Ovary (tissue), 9 donors: ENCODE measurements around the gene PIGN. TPM values are rescaled to one million over a fixed set of nuclear protein-coding genes. Genes with fewer than 3 reads are reported as not detected.

Source experiments
- DNase-seq, 5 donors: peaks; one replicate each; pipeline ENCODE4 v3.0.0-alpha.2; 2019 to 2020
- H3K27ac ChIP-seq, 2 donors: fragments of 200-600 bp; one replicate each; pipeline versions ENCODE4 v1.5.1 to v1.8.0; 2019 to 2022
- H3K27me3 ChIP-seq: fragments of 200-600 bp; one replicate; pipeline ENCODE4 v1.8.0; 2022
- H3K36me3 ChIP-seq: fragments of 200-600 bp; sonication (generic); one replicate; pipeline ENCODE4 v1.5.1; 2019
- H3K4me1 ChIP-seq: one replicate; pipeline ENCODE4 v1.8.1; 2013; ENCODE audit warnings: mild to moderate bottlenecking, moderate library complexity; ENCODE audit not compliant: insufficient read depth
- H3K4me3 ChIP-seq: fragments of 200-600 bp; sonication (generic); one replicate; pipeline ENCODE4 v1.5.1; 2017
- H3K9me3 ChIP-seq, 2 donors: fragments of 200-600 bp in 1 of 2; sonication (generic) in 1 of 2; one replicate each; pipeline versions ENCODE4 v1.5.1 to v1.8.1; 2013 to 2019; ENCODE audit warnings: mild to moderate bottlenecking in 1 of 2, moderate library complexity in 1 of 2
- CTCF ChIP-seq, 3 donors: fragments of 450-650 bp in 2 of 3; fragments of 200-600 bp in 1 of 3; IDR thresholded peaks; one replicate each; pipeline versions ENCODE4 v1.5.1 to v1.8.0; 2016 to 2022; ENCODE audit warnings: antibody characterized with exemption in 3 of 3, mild to moderate bottlenecking in 1 of 3
- EP300 ChIP-seq: sonication (generic); formaldehyde crosslinking; IDR thresholded peaks from one replicate; pipeline ENCODE4 v1.6.1; 2017; ENCODE audit warnings: antibody characterized with exemption
- POLR2A ChIP-seq: fragments of 450-650 bp; IDR thresholded peaks from one replicate; pipeline ENCODE4 v1.6.1; 2017; ENCODE audit warnings: antibody characterized with exemption, mild to moderate bottlenecking, moderate library complexity
- WGBS, 3 donors: extraction: QIAGEN DNeasy Blood & Tissue Kit in 1 of 3; methylation state at CpG; one replicate each; pipeline versions ENCODE4 v1.1.5 to v1.1.7; 2013 to 2017; 5-methylcytosine and 5-hydroxymethylcytosine counted together
- intact Hi-C, 4 donors: fragments of 100-400 bp; cut with DNase I; formaldehyde crosslinking; loops; one replicate each; pipeline versions ENCODE4 v1.11.0 to v1.15.1; 2022 to 2023
- polyA plus RNA-seq, 2 donors: library from polyadenylated mRNA; stranded (reverse); fragments of 200-250 nt in 1 of 2; fragments of 350-450 nt in 1 of 2; fragmentation: Illumina TruSeq in 1 of 2; extraction: RNeasy Lipid Tissue Mini Kit (QIAGEN cat#74804) in 1 of 2; gene quantifications; one replicate each; pipeline ENCODE4 v1.2.3, GENCODE V29; 2013 to 2014
- total RNA-seq, 7 donors: library from RNA; depleted of rRNA in 2 of 7; stranded (reverse); fragments of >200 nt in 2 of 7; fragmentation: NEBNext Ultra II Directional in 3 of 7; extraction: Animal tissue kit (Norgen Biotek cat#: 25700) in 3 of 7; gene quantifications; one replicate each; pipeline versions ENCODE4 v1.1.0 to v1.2.4, GENCODE V29; 2016 to 2023
- donor health status: DM: no; HTN: no; CAD: no; lungs with moderate emphysema.
- donor health status: DM: no; HTN: no; CAD: no.
- donor health status: Bipolar disorder and iron deficiency.
- donor health status: DM: yes; HTN: yes; CAD: no.
- donor health status: DM: no; HTN: no; CAD: no.
- donor health status: DM: yes; HTN: yes; CAD: no.

Gene PIGN
- total and polyA plus RNA-seq, 9 donors = 8.0 to 29.1 (median 25.6) TPM

GRCh38 chr18:62152844-62153243 lies 34.0 kb downstream of the PIGN start:
- WGBS, 3 donors = 93 to 94% (median 93%) methylated on average over 1 of the region's 1 CpG

GRCh38 chr18:62151068-62151771 lies 35.6 kb downstream of the PIGN start:
- no peak overlapping the region for H3K4me3 ChIP-seq
- no peaks in the 10 kb centered on the region for H3K36me3 ChIP-seq
- intact Hi-C loops = no loop called here
- no peaks in the 10 kb centered on the region for H3K4me1 ChIP-seq
- 93 to 96% (median 93%) methylated on average over 9 of the region's 9 CpGs for WGBS, 3 donors
- no peak for DNase-seq
- TF ChIP-seq POLR2A = no peak
- TF ChIP-seq CTCF (IDR thresholded peaks at IDR 0.05) = no peak
- no peak for TF ChIP-seq EP300
- H3K27me3 ChIP-seq = no peaks in the 10 kb centered on the region
- no peaks in the 10 kb centered on the region for H3K9me3 ChIP-seq
- H3K27ac ChIP-seq = no peak overlapping the region

More at GRCh38 chr18:62152844-62153243, 34.0 kb downstream of the PIGN start:
- Histone ChIP-seq H3K9me3 (no peaks in the 10 kb centered on the region), H3K4me3 (no peak overlapping the region), H3K27ac (no peak overlapping the region), H3K4me1 (no peaks in the 10 kb centered on the region), H3K27me3 (no peaks in the 10 kb centered on the region), H3K36me3 (no peaks in the 10 kb centered on the region)
- intact Hi-C loops = no loop called here
- no peak for TF ChIP-seq POLR2A
- TF ChIP-seq EP300 = no peak
- no peak for TF ChIP-seq CTCF (IDR thresholded peaks at IDR 0.05)
- DNase-seq = no peak

GRCh38 chr18:62144338-62144737 lies 42.5 kb downstream of the PIGN start:
- no peak for TF ChIP-seq POLR2A
- TF ChIP-seq CTCF (IDR thresholded peaks at IDR 0.05) = no peak
- no peak for TF ChIP-seq EP300
- Histone ChIP-seq H3K27me3 (no peaks in the 10 kb centered on the region), H3K27ac (no peak overlapping the region), H3K4me3 (no peak overlapping the region), H3K9me3 (no peaks in the 10 kb centered on the region), H3K36me3 (no peaks in the 10 kb centered on the region), H3K4me1 (no peaks in the 10 kb centered on the region)
- WGBS, 3 donors = 90 to 96% (median 95%) methylated on average over 2 of the region's 2 CpGs
- no peak for DNase-seq
- intact Hi-C loops = no loop called here

GRCh38 chr18:62140259-62140658 lies 46.6 kb downstream of the PIGN start:
- Histone ChIP-seq H3K36me3 (no peaks in the 10 kb centered on the region), H3K4me3 (no peak overlapping the region), H3K27me3 (no peaks in the 10 kb centered on the region), H3K27ac (no peak overlapping the region), H3K4me1 (no peaks in the 10 kb centered on the region), H3K9me3 (no peaks in the 10 kb centered on the region)
- no peak for TF ChIP-seq EP300
- no peak for TF ChIP-seq POLR2A
- no peak for TF ChIP-seq CTCF (IDR thresholded peaks at IDR 0.05)
- intact Hi-C loops = no loop called here
- WGBS, 3 donors = 43 to 100% (median 96%) methylated on average over 1 of the region's 1 CpG
- no peak for DNase-seq
